Femur (tissue), 1 donor: Measurements from ENCODE around the gene MAP2K4.
A peak's percentile ranks its signal among the peaks of the same experiment; 100 is the strongest.

Experiments used
- DNase-seq: peaks from one replicate; pipeline ENCODE4 v3.0.0-alpha.2; 2017

The MAP2K4 gene

GRCh38 chr17:12178644-12179330 lies 158.1 kb downstream of the MAP2K4 start:
- DNase-seq: no peak

DNA sequence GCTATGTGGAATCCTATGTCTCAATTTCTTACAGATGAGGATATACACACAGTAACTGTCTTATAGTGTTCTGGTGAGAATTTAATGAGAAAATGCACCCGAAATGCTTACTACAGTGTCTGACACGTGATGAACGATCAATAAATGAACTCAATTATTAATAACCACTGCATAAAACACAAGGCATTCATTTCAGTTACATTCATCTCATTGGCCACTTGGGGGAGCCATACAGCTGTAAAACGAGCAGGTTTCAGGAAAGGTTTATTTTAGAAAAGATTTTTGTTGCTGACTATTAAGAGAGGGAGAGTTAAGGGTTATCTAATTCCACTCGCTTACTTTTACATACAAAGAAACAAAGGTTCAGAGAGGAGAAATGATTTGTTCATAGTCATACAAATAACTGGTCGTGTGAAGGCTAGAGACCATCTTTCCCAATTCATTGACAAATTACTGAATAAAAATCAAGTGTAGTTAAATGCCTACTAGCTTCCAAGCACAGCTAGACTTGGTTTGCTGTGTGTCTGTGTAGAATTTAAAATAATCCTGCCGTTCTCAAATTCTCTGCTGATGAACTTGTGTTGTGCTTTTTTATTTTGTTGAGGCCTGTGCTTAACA lies 160.1 kb downstream of the MAP2K4 start:
- peak; percentile 37 for DNase-seq

DNA sequence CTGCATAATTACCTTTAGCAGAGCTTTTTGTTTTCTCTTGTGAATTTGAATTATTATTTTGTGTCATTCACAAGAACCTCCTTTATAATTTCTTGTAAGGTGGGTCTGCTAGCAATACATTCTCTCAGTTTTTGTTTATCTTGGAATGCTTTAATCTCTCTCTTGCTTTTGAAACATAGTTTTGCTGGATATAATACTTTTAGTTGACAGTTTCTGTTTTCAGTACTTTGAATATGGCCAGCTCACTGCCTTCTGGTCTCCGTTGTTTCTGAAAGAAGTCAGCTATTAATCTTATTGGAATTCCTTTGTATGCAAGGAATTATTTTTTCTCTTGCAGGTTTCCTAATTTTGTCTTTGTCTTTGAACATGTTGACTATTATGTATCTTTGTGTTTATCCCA lies 167.0 kb downstream of the MAP2K4 start:
- DNase-seq: no peak

DNA sequence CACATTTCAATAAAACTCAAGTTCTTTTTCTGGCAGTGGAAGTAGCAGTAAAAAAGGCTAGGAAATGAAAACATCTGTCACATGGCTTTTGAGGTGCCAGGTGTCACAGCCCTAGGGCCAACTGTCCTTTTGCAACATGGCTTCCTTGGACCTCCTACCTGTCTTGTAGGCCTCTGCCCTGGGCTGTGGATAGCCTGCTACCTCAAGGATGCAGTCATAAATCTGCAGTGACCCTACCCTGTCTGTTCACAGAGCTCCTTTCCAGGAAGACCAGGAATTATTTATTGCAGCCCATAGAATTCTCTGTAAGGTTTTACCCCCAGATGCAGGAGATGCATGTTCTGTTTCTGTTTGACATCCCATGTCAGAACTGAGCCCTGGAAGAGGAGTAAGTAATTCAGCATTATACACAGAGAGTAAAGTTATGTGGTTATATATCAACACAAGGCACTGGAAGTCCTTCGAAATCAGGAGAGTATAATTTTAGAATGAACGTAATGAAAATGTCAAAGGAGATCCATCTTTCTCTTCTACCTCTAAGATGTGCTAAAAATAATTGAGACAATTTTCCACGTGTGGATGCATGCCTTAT lies 172.6 kb downstream of the MAP2K4 start:
- DNase-seq: no peak
